Vagina (tissue), 2 donors: ENCODE results near the gene MRPL27.

Source experiments
- CTCF ChIP-seq, 3 experiments: fragments of 450-650 bp in 2 of 3; fragments of 200-600 bp in 1 of 3; sonication (generic) in 1 of 3; IDR thresholded peaks; one replicate each; pipeline ENCODE4 v1.5.1; 2017 to 2019; ENCODE audit warnings: antibody characterized with exemption in 3 of 3, mild to moderate bottlenecking in 2 of 3, moderate library complexity in 2 of 3
- POLR2A ChIP-seq, 2 donors: fragments of 450-650 bp; IDR thresholded peaks; one replicate each; pipeline ENCODE4 v1.6.1; 2017; ENCODE audit warnings: antibody characterized with exemption in 2 of 2, mild to moderate bottlenecking in 2 of 2, moderate library complexity in 2 of 2
- POLR2AphosphoS5 ChIP-seq, 2 donors: sonication (generic); formaldehyde crosslinking; IDR thresholded peaks; one replicate each; pipeline ENCODE4 v1.9.0; 2017; ENCODE audit warnings: antibody characterized with exemption in 2 of 2, mild to moderate bottlenecking in 2 of 2, low read depth in 1 of 2; ENCODE audit not compliant: insufficient read depth in 1 of 2

- TF ChIP-seq POLR2AphosphoS5 (IDR thresholded peaks at IDR 0.05; ENCODE audit: insufficient read depth in 1 of 2, low read depth in 1 of 2) (no peak), CTCF (IDR thresholded peaks at IDR 0.05) (no peak), POLR2A (IDR thresholded peaks at IDR 0.05) (no peak)
Observed at GRCh38 chr17:50364061-50364458, 8.9 kb downstream of the MRPL27 start.
